PFSK-1 (cell line): ENCODE measurements around the gene GNAT2.

Source experiments
- POLR2AphosphoS5 ChIP-seq: IDR thresholded peaks from 2 replicates; pipeline ENCODE4 v1.6.1; 2012; ENCODE audit warnings: low read depth, mild to moderate bottlenecking, control low read depth, low read length, moderate library complexity
- SIN3A ChIP-seq: IDR thresholded peaks from 2 replicates; pipeline ENCODE4 v1.6.1; 2012; ENCODE audit warnings: mild to moderate bottlenecking, low read length, moderate library complexity, borderline replicate concordance; ENCODE audit not compliant: insufficient read depth
- TAF1 ChIP-seq: IDR thresholded peaks from 2 replicates; pipeline ENCODE4 v1.6.1; 2012; ENCODE audit warnings: low read length, control low read depth, borderline replicate concordance; ENCODE audit not compliant: insufficient read depth
- TF ChIP-seq, protein P1 (sequence below), 2 experiments: IDR thresholded peaks; 2 replicates each; pipeline versions ENCODE4 v1.6.1 to v1.8.0; 2011 to 2012; ENCODE audit warnings: low read depth in 2 of 2, low read length in 2 of 2, control low read depth in 1 of 2, inconsistent platforms in 1 of 2, mild to moderate bottlenecking in 1 of 2, moderate library complexity in 1 of 2; ENCODE audit not compliant: insufficient read depth in 1 of 2

DNA sequence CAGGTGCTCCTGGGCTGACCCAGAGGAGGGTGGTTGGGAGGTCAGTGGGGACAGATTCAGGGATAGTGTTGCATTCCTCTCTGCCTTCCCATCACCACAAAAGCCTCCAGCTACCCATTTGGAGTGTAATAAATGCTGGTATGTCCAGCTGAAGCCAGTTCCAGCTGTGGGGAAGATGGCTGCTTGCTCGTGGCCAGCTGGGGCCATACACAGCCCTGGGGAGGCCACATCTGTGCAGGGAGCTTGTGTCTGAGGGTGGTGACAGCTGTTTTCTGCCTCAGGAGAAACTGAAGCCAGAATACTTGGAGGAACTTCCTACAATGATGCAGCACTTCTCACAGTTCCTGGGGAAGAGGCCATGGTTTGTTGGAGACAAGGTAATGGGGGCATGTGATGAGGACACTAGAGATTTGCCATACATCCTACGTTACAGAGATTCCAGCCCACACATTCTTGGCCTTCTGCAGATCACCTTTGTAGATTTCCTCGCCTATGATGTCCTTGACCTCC is 39.2 kb upstream of the GNAT2 start:
- TF ChIP-seq POLR2AphosphoS5 (no peak), TAF1 (no peak), SIN3A (no peak)
- TF ChIP-seq, protein P1, sequence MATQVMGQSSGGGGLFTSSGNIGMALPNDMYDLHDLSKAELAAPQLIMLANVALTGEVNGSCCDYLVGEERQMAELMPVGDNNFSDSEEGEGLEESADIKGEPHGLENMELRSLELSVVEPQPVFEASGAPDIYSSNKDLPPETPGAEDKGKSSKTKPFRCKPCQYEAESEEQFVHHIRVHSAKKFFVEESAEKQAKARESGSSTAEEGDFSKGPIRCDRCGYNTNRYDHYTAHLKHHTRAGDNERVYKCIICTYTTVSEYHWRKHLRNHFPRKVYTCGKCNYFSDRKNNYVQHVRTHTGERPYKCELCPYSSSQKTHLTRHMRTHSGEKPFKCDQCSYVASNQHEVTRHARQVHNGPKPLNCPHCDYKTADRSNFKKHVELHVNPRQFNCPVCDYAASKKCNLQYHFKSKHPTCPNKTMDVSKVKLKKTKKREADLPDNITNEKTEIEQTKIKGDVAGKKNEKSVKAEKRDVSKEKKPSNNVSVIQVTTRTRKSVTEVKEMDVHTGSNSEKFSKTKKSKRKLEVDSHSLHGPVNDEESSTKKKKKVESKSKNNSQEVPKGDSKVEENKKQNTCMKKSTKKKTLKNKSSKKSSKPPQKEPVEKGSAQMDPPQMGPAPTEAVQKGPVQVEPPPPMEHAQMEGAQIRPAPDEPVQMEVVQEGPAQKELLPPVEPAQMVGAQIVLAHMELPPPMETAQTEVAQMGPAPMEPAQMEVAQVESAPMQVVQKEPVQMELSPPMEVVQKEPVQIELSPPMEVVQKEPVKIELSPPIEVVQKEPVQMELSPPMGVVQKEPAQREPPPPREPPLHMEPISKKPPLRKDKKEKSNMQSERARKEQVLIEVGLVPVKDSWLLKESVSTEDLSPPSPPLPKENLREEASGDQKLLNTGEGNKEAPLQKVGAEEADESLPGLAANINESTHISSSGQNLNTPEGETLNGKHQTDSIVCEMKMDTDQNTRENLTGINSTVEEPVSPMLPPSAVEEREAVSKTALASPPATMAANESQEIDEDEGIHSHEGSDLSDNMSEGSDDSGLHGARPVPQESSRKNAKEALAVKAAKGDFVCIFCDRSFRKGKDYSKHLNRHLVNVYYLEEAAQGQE (IDR thresholded peaks at IDR 0.05; ENCODE audit: insufficient read depth in 1 of 2, low read depth in 2 of 2, low read length in 2 of 2): no peak
